Glomerular endothelial cell (primary cell): ENCODE data around the gene MAPK11. TPM values are rescaled to one million over a fixed set of nuclear protein-coding genes. Genes with fewer than 3 reads are reported as not detected.

Source experiments
- DNase-seq: peaks from one replicate; pipeline ENCODE4 v3.0.0-alpha.2; 2011; ENCODE audit warnings: low read depth, low spot score; ENCODE audit errors: extremely low read depth
- total RNA-seq: library from RNA; depleted of rRNA; stranded (reverse); fragments of >200 nt; gene quantifications from 2 replicates; pipeline ENCODE4 v1.2.3, GENCODE V29; 2015

The MAPK11 gene
- total RNA-seq, 1 donor from 2014 or later, result 39.3 TPM

- DNase-seq, result no peak
These were observed 19.4 kb downstream of the MAPK11 start, which contains the start of gene HDAC10 for GRCh38 chr22:50250555-50251476. TSS of gene HDAC10 (minus strand) at chr22:50251265. CDS start at chr22:50251032, 233 bp downstream.

GRCh38 chr22:50250249-50250554 lies 20.0 kb downstream of the MAPK11 start:
- no peak for DNase-seq

GRCh38 chr22:50249341-50250248 lies 20.6 kb downstream of the MAPK11 start:
- DNase-seq, result no peak

GRCh38 chr22:50248196-50249081 lies 21.7 kb downstream of the MAPK11 start:
- no peak for DNase-seq

- DNase-seq, result no peak
These were observed 22.4 kb downstream of the MAPK11 start for GRCh38 chr22:50247748-50248147.

GRCh38 chr22:50246242-50247175 lies 23.7 kb downstream of the MAPK11 start:
- DNase-seq, result no peak

- no peak for DNase-seq
These were observed 24.7 kb downstream of the MAPK11 start for GRCh38 chr22:50245214-50246072.

GRCh38 chr22:50244420-50245213 lies 25.6 kb downstream of the MAPK11 start, which contains the start of gene TUBGCP6:
TSS of gene TUBGCP6 (minus strand) at chr22:50245023. CDS start at chr22:50244459, 564 bp downstream.
- no peak for DNase-seq

- DNase-seq, result no peak
These were observed 26.3 kb downstream of the MAPK11 start for GRCh38 chr22:50243685-50244419.

GRCh38 chr22:50242406-50242949 lies 27.7 kb downstream of the MAPK11 start:
- no peak for DNase-seq

- no peak for DNase-seq
These were observed 31.4 kb downstream of the MAPK11 start for GRCh38 chr22:50238755-50239154.

- no peak for DNase-seq
These were observed 33.3 kb downstream of the MAPK11 start for GRCh38 chr22:50236731-50237409.

- no peak for DNase-seq
These were observed 37.0 kb downstream of the MAPK11 start for GRCh38 chr22:50233223-50233622.

GRCh38 chr22:50232481-50233151 lies 37.6 kb downstream of the MAPK11 start:
- no peak for DNase-seq

GRCh38 chr22:50229370-50229769 lies 40.8 kb downstream of the MAPK11 start:
- no peak for DNase-seq
